Stimulated activated naive CD8-positive, alpha-beta T cell treated with anti-CD3 and anti-CD28 coated beads, Interleukin-15, amount 100 ng/mL, for 72 hours (primary cell): Measurements from ENCODE around the gene ENPP3.

Experiments used
- ATAC-seq: fragments of 150-1000 bp; cut with Tn5 transposase; 2 replicates; pipeline ENCODE4 v1.10.0; 2021; ENCODE audit warnings: mild to moderate bottlenecking, moderate library complexity
- DNase-seq, 2 donors: peaks; one replicate each; pipeline ENCODE4 v3.0.0; 2021 to 2022
- H3K27ac Mint-ChIP-seq, 2 donors: one replicate each; pipeline ENCODE4 v1.8.0; 2022; ENCODE audit warnings: mild to moderate bottlenecking in 2 of 2, mixed read lengths in 2 of 2, moderate library complexity in 2 of 2
- H3K27me3 Mint-ChIP-seq: one replicate; pipeline ENCODE4 v1.8.0; 2022; ENCODE audit warnings: mixed read lengths
- H3K4me1 Mint-ChIP-seq: one replicate; pipeline ENCODE4 v1.8.0; 2022; ENCODE audit warnings: mild to moderate bottlenecking, mixed read lengths
- H3K4me3 Mint-ChIP-seq, 2 donors: one replicate each; pipeline ENCODE4 v1.8.0; 2022; ENCODE audit warnings: mild to moderate bottlenecking in 2 of 2, mixed read lengths in 2 of 2, moderate library complexity in 1 of 2
- H3K9me3 Mint-ChIP-seq, 2 donors: one replicate each; pipeline ENCODE4 v1.8.0; 2022; ENCODE audit warnings: mixed read lengths in 2 of 2

The ENPP3 gene

GRCh38 chr6:131776985-131777384 lies 139.9 kb downstream of the ENPP3 start:
- DNase-seq (no peak), ATAC-seq (no peak)
- Mint-ChIP-seq H3K4me3 (no peak overlapping the region), H3K4me1 (no peaks in the 10 kb centered on the region), H3K27me3 (peaks cover 35% of the 10 kb centered on the region), H3K9me3 (no peaks in the 10 kb centered on the region), H3K27ac (no peak overlapping the region)

DNA sequence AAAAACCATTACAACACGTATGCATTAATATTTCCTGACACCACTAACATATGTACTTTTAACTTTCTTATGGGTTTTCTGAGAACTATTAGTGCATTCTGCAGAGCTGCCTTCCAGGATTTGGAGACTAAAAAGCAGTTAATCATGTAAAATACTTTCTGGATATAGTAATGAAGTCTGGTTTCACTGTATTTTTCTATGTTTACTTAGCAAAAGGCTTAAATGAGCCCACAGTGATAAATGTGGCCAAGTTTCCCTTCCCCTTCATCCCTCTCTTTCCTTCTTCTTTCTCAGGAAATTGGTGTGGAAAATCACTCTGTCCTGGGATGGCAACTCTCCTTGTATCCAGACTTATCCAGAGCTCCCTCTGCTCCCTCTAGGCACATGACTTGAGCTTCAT lies 141.1 kb downstream of the ENPP3 start:
- no peak overlapping the region for H3K4me3 Mint-ChIP-seq

DNA sequence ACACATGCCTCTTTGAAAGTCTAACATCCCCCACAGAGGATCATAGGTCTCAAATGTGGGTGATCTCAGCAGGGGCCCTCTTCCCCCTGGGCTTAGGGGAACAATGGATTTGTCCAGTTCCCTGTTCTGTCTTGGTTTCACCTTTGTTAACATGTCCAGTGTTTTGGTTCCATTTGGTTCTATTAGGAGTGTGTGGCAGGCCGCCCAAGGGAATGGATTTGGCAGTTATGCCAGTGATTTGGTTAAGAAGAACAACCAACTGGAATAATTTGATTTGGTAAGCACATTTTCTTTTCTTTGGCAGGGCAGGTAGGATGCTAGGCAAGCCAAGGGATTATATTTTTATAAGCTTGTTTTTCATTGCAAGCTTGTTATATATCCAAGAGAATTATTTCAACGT lies 142.2 kb downstream of the ENPP3 start:
- peaks cover 0 to 8% of the 10 kb centered on the region in 2 donors for H3K9me3 Mint-ChIP-seq
- no peak overlapping the region for H3K4me3 Mint-ChIP-seq
- H3K4me1 Mint-ChIP-seq = no peaks in the 10 kb centered on the region
- no peak for ATAC-seq
- peaks cover 43% of the 10 kb centered on the region for H3K27me3 Mint-ChIP-seq
- no peak for DNase-seq
- no peak overlapping the region for H3K27ac Mint-ChIP-seq

More for the DNA sequence above, 141.1 kb downstream of the ENPP3 start:
- DNase-seq (no peak), ATAC-seq (no peak)
- peaks cover 33% of the 10 kb centered on the region for H3K27me3 Mint-ChIP-seq
- no peaks in the 10 kb centered on the region for H3K4me1 Mint-ChIP-seq
- no peaks in the 10 kb centered on the region for H3K9me3 Mint-ChIP-seq
- no peak overlapping the region for H3K27ac Mint-ChIP-seq

DNA sequence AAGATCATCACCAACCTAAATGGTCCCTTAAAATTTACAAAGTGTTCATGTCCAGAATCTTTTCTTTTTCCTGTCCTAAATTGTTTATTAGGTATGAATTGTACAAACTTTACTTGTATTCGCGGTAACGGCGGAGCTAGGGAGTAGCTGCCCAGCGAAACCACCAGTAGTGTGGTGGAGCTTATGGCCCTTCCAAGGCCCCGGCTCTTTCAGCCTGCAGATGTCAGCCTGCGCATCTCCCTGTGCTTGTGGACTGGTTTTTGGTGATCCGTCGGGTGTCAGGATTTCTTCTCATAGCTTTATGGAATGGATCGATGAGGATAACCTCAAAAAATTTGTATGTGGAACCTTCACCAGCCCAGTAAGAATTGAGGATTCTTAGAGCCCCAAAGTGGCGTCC lies 143.5 kb downstream of the ENPP3 start:
- H3K9me3 Mint-ChIP-seq = peaks cover 6 to 8% of the 10 kb centered on the region in 2 donors
- H3K27ac Mint-ChIP-seq = no peak overlapping the region
- no peak overlapping the region for H3K4me3 Mint-ChIP-seq
- peaks cover 44% of the 10 kb centered on the region for H3K27me3 Mint-ChIP-seq
- DNase-seq (no peak), ATAC-seq (no peak)
- no peaks in the 10 kb centered on the region for H3K4me1 Mint-ChIP-seq

- no peaks in the 10 kb centered on the region for H3K4me1 Mint-ChIP-seq
- H3K27ac Mint-ChIP-seq = no peak overlapping the region
- ATAC-seq (no peak), DNase-seq (no peak)
- H3K9me3 Mint-ChIP-seq = peaks cover 6 to 8% of the 10 kb centered on the region in 2 donors
- H3K4me3 Mint-ChIP-seq = no peak overlapping the region
- H3K27me3 Mint-ChIP-seq = peaks cover 44% of the 10 kb centered on the region
Observed at GRCh38 chr6:131781687-131782086, 144.6 kb downstream of the ENPP3 start.

DNA sequence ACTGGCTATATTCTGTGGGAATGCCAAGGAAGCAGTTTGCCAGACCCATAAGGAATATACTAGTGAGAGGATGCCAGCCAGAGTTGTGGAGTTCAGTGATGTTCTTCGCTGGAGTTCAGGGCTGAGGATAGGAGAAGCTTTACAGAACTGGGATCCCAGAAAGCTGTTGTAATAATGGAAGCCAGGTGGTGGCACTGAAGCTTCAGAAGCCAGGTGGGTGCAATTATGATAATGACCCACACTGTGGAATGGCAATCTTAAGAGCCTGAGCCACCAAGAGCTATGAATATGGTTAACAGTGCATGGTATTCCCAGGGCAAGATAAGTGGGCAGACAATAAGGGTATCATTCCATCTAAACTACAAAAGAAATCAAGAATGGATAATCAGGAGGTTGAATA lies 145.7 kb downstream of the ENPP3 start:
- Mint-ChIP-seq H3K4me3 (no peak overlapping the region), H3K27ac (no peak overlapping the region), H3K4me1 (no peaks in the 10 kb centered on the region), H3K27me3 (peaks cover 44% of the 10 kb centered on the region), H3K9me3 (peaks cover 6 to 8% of the 10 kb centered on the region in 2 donors)
- DNase-seq (no peak), ATAC-seq (peak; percentile 53)

- Mint-ChIP-seq H3K9me3 (peaks cover 6 to 8% of the 10 kb centered on the region in 2 donors), H3K4me3 (no peak overlapping the region)
- no peak for DNase-seq
Observed at GRCh38 chr6:131784561-131784960, 147.5 kb downstream of the ENPP3 start.

DNA sequence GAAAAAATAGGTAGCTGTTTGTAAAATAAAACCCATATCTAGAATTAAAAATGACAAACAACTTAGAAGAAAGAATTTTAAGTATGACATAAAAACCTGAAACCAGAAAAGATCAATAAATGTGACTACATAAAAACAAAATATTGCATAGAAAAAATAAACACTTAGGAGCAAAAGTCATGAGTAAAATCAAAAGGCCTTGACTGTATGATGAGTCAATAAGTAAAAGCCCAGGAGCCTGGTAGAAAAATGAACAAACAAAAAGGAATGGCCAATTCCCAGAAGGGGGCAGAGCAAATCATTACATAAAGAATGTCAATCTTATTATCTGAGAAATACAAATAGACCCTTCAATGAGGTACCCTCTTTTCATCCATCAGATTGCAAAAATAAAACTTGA lies 150.0 kb downstream of the ENPP3 start:
- no peak for DNase-seq
- Mint-ChIP-seq H3K9me3 (peaks cover 6 to 8% of the 10 kb centered on the region in 2 donors), H3K4me3 (no peak overlapping the region), H3K27me3 (peaks cover 23% of the 10 kb centered on the region), H3K27ac (no peak overlapping the region), H3K4me1 (peaks cover 11% of the 10 kb centered on the region)
- ATAC-seq = no peak

More at GRCh38 chr6:131784561-131784960, 147.5 kb downstream of the ENPP3 start:
- Mint-ChIP-seq H3K27me3 (peaks cover 30% of the 10 kb centered on the region), H3K4me1 (peaks cover 9% of the 10 kb centered on the region), H3K27ac (no peak overlapping the region)
- no peak for ATAC-seq

DNA sequence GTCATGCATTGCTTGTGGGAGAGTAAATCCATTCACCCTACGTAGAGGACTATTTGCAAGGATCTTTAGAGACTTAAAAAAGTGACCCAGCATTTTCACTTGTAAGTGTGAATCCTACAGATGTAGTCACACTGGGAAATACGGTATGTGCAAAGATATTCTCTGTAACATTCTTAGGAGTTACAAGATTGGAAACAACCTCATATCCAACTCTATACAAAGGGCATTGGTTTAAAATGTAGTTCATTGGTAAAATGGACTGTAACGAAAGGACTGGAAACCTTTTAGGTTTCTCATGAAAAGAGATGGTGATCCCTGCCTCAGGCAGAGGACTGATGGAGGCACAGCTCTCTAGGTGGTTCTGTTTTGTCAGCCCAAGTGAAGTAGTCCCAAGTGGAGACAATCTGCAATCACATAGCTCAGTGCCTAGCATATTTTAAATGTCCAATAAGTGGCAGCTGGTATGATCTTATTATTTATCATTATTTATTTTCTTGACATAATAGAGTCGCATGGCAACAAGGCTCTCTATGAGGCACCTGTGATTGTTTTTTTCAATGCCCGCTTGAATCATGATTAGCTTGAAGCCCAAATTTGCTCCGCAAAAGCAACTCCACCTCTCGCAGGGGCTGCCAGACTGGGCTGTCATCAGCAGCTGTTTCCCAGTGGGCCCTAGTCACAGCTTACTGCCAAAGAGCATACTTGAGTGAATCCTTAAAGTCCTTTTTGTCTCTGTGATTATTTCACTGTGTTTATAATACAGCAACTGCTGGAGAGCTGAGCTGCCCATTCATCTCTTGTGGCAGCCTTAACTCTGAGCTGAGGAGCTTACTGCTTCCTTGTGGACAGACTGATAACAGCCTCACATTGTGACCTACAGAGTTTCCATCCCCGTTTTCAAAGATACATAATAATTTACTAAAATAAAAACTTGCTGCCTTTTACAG lies 150.9 kb downstream of the ENPP3 start:
- no peak for ATAC-seq
- DNase-seq = no peak
- peaks cover 18% of the 10 kb centered on the region for H3K27me3 Mint-ChIP-seq
- no peak overlapping the region for H3K4me3 Mint-ChIP-seq
- H3K27ac Mint-ChIP-seq = no peak overlapping the region
- H3K4me1 Mint-ChIP-seq = peaks cover 11% of the 10 kb centered on the region
- peaks cover 6 to 8% of the 10 kb centered on the region in 2 donors for H3K9me3 Mint-ChIP-seq

- peak; percentile 91 for ATAC-seq
Observed at GRCh38 chr6:131789219-131789618, 152.1 kb downstream of the ENPP3 start.

GRCh38 chr6:131791476-131791875 lies 154.4 kb downstream of the ENPP3 start:
- no peak for ATAC-seq
- Mint-ChIP-seq H3K4me1 (peaks cover 11% of the 10 kb centered on the region), H3K27ac (no peak overlapping the region), H3K27me3 (peaks cover 9% of the 10 kb centered on the region), H3K9me3 (peaks cover 0 to 8% of the 10 kb centered on the region in 2 donors), H3K4me3 (no peak overlapping the region)
- no peak for DNase-seq

More at GRCh38 chr6:131789219-131789618, 152.1 kb downstream of the ENPP3 start:
- H3K9me3 Mint-ChIP-seq = peaks cover 0 to 6% of the 10 kb centered on the region in 2 donors
- peak overlapping the region in 1 of 2 donors; percentile 40 for H3K4me3 Mint-ChIP-seq
- H3K4me1 Mint-ChIP-seq = peaks cover 11% of the 10 kb centered on the region
- DNase-seq = no peak
- H3K27ac Mint-ChIP-seq = no peak overlapping the region
- H3K27me3 Mint-ChIP-seq = peaks cover 8% of the 10 kb centered on the region

DNA sequence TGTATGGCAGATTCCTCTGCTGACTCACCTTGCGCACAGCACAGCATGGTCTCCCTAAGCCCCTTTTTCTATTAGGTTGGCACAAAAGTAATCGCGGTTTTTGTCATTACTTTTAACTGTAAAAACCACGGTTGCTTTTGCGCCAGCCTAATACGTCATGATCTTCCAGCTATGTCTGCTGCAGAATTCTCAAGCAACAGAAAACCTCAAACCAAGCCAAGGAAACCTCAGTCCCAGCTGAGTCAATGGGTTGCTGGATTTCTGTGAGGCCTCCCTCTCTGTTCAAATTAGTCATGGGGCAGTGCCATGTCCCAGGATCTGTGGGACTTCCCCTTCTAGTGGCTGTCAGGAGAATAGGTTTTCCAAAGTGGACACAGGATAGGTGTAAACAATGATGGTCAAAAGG lies 155.0 kb downstream of the ENPP3 start:
- H3K4me1 Mint-ChIP-seq = peaks cover 11% of the 10 kb centered on the region
- no peak overlapping the region for H3K4me3 Mint-ChIP-seq
- peak in 1 of 2 donors; percentile 44 for DNase-seq
- H3K27me3 Mint-ChIP-seq = peaks cover 15% of the 10 kb centered on the region
- peaks cover 0 to 8% of the 10 kb centered on the region in 2 donors for H3K9me3 Mint-ChIP-seq
- ATAC-seq = peak; percentile 54
- no peak overlapping the region for H3K27ac Mint-ChIP-seq

DNA sequence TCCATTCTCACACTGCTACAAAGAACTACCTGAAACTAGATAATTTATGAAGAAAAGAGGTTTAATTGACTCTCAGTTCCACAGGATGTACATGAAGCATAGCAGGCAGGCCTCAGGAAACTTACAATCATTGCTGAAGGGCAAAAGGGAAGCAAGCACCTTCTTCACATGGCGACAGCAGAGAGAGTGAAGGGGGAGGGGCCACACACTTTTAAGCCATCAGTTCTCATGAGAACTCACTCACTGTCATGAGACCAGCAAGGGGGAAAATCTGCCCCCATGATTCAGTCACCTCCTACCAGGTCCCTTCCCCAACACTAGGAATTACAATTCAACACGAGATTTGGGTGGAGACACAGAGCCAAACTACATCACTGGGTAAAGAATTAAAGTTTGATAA lies 158.3 kb downstream of the ENPP3 start:
- no peak overlapping the region for H3K27ac Mint-ChIP-seq
- H3K4me3 Mint-ChIP-seq = no peak overlapping the region
- ATAC-seq = no peak
- no peaks in the 10 kb centered on the region for H3K4me1 Mint-ChIP-seq
- H3K27me3 Mint-ChIP-seq = peaks cover 17% of the 10 kb centered on the region
- peaks cover 0 to 8% of the 10 kb centered on the region in 2 donors for H3K9me3 Mint-ChIP-seq
- DNase-seq = no peak
